Mesodermal cell (in vitro differentiated cells): Measurements from ENCODE around the gene BRAF.
"Not testable (repeated sequence)": the region's sequence is repeated elsewhere in the genome, so short reads cannot be mapped to it uniquely, and the experiment has no call there.

ENCODE experiments used
- H3K27ac ChIP-seq: 2 replicates; pipeline ENCODE4 v1.7.0; 2013; ENCODE audit warnings: mild to moderate bottlenecking, low read depth, low read length, moderate library complexity; ENCODE audit not compliant: severe bottlenecking
- H3K36me3 ChIP-seq: 2 replicates; pipeline ENCODE4 v1.7.1; 2013; ENCODE audit warnings: mild to moderate bottlenecking, low read length, moderate library complexity; ENCODE audit not compliant: control insufficient read depth, insufficient read depth
- H3K4me1 ChIP-seq: one replicate; pipeline ENCODE4 v1.7.1; 2013; ENCODE audit warnings: mild to moderate bottlenecking, low read length; ENCODE audit not compliant: insufficient read depth, control insufficient read depth, poor library complexity, severe bottlenecking
- H3K4me3 ChIP-seq: 2 replicates; pipeline ENCODE4 v1.7.0; 2013; ENCODE audit warnings: low read length, control low read depth, mild to moderate bottlenecking; ENCODE audit not compliant: insufficient read depth, poor library complexity, severe bottlenecking; ENCODE audit errors: extremely low read depth
- H3K9me3 ChIP-seq: 2 replicates; pipeline ENCODE4 v1.7.1; 2013; ENCODE audit warnings: mild to moderate bottlenecking, low read length, moderate library complexity; ENCODE audit not compliant: control insufficient read depth
- WGBS, 2 experiments: methylation state at CpG; one replicate each; pipeline ENCODE4 v1.1.5; 2013; ENCODE audit warnings: missing lambda C conversion rate in 2 of 2; ENCODE audit not compliant: insufficient coverage in 2 of 2; 5-methylcytosine and 5-hydroxymethylcytosine counted together

BRAF gene

DNA sequence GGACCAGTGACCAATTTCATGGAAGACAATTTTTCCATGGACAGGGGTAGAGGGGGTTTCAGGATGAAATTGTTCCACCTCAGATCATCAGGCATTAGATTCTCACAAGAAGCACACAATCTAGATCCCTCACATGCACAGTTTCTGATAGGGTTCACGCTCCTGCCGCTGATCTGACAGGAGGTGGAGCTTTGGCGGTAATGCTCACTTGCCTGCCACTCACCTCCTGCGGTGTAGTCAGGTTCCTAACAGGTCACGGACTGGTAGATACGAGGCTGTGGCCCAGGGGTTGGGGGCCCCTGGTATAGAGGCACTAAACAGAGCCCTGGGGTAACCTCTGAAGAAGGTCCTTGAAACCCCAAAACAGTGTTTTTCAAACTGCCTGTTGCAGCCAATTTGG, 6.5 kb downstream of the BRAF start:
- WGBS, 2 experiments: 97 to 100% methylated on average over 6 of the region's 6 CpGs
- Histone ChIP-seq H3K36me3 (peaks cover 8% of the 10 kb centered on the region), H3K4me3 (no peak overlapping the region), H3K27ac (no peak overlapping the region), H3K4me1 (peaks cover under 1% of the 10 kb centered on the region), H3K9me3 (peaks cover 6% of the 10 kb centered on the region)

GRCh38 chr7:140917258-140917657, 7.5 kb downstream of the BRAF start:
- peaks cover 8% of the 10 kb centered on the region for H3K36me3 ChIP-seq

DNA sequence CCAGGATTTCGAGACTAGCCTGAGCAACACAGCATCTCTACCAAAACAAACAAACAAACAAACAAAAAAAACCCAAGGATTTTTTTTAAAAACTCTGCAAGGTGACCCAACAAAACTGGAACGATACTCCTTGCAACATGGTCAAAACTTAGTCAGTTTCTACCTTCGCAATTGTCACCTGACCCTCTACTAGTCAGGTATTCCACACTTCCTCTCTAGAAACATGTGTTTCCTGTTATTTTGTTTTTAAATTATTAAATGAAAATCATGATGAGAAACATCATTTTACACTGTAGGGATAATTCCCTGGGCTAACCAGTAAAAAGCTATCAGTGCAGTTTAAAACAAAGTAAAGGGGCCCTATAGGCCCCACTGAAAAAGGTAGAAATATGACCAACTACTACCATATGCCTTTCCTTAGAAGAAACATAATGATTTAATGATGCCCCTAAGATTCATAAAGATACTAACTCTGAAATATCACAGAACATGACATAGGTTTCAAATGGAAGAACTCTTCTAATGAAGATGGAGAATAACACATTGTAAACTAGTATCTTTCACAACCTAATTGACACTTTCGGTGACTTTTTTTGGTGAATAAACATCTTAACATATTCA, 8.7 kb downstream of the BRAF start:
- Histone ChIP-seq H3K36me3 (peaks cover 8% of the 10 kb centered on the region), H3K9me3 (peaks cover 6% of the 10 kb centered on the region), H3K4me1 (peaks cover 4% of the 10 kb centered on the region), H3K4me3 (no peak overlapping the region), H3K27ac (no peak overlapping the region)
- WGBS, 2 experiments: 100% methylated on average over 1 to 2 of the region's 4 CpGs

More at GRCh38 chr7:140917258-140917657, 7.5 kb downstream of the BRAF start:
- peaks cover 6% of the 10 kb centered on the region for H3K9me3 ChIP-seq
- H3K4me3 ChIP-seq: no peak overlapping the region
- 60 to 80% methylated on average over 1 of the region's 1 CpG for WGBS, 2 experiments
- H3K27ac ChIP-seq: no peak overlapping the region
- peaks cover 4% of the 10 kb centered on the region for H3K4me1 ChIP-seq

GRCh38 chr7:140914083-140914482, 10.6 kb downstream of the BRAF start:
- Histone ChIP-seq H3K27ac (no peak overlapping the region), H3K4me1 (peaks cover 4% of the 10 kb centered on the region), H3K4me3 (no peak overlapping the region), H3K36me3 (peaks cover 6% of the 10 kb centered on the region), H3K9me3 (peaks cover 6% of the 10 kb centered on the region)

DNA sequence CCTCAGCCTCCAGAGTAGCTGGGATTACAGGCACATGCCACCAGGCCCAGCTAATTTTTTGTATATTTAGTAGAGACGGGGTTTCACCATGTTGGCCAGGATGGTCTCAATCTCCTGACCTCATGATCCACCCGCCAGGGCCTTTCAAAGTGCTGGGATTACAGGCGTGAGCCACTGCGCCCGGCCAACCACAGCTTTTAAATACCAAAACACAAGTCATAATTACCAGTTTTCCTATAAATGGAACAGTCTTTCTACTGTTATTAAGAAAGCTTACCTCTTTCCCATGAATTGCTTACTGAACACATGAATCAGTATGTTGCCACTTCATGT, 11.2 kb downstream of the BRAF start:
- H3K27ac ChIP-seq, H3K4me1 ChIP-seq, H3K4me3 ChIP-seq, H3K9me3 ChIP-seq, H3K36me3 ChIP-seq: not testable (repeated sequence)
- WGBS, 2 experiments: 82 to 95% methylated on average over 2 to 4 of the region's 5 CpGs

DNA sequence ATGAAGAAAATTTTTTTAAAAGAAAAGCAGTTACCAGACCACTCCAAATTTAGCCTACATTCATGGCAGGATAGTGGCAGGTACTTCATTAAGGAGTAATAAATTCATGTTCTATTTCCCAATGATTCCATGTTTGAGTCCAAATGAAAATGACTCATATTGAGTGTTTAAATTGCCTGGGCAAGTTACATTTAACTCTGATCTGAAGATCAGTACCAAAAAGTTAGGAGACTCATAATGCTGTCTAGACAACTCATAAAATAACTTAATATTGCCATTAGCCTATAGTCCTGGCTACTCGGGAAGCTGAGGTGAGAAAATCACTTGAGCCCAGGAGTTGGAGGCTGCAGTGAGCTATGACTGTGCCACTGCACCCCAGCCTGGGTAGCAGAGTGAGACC, 13.0 kb downstream of the BRAF start:
- Histone ChIP-seq H3K4me1 (peaks cover 4% of the 10 kb centered on the region), H3K4me3 (no peak overlapping the region), H3K27ac (no peak overlapping the region), H3K36me3 (no peaks in the 10 kb centered on the region), H3K9me3 (no peaks in the 10 kb centered on the region)
- 83% methylated on average over 1 of the region's 1 CpG; no CpG with 5 or more reads in 1 of the 2 experiments for WGBS, 2 experiments

- no peaks in the 10 kb centered on the region for H3K9me3 ChIP-seq
Measured at GRCh38 chr7:140909476-140910161, 15.1 kb downstream of the BRAF start.

GRCh38 chr7:140908361-140908760, 16.4 kb downstream of the BRAF start:
- WGBS, 2 experiments: 88 to 100% methylated on average over 1 of the region's 2 CpGs
- H3K36me3 ChIP-seq: peaks cover 8% of the 10 kb centered on the region
- H3K9me3 ChIP-seq: peaks cover 11% of the 10 kb centered on the region
- no peak overlapping the region for H3K27ac ChIP-seq
- H3K4me3 ChIP-seq: no peak overlapping the region
- H3K4me1 ChIP-seq: peaks cover 4% of the 10 kb centered on the region

More at GRCh38 chr7:140909476-140910161, 15.1 kb downstream of the BRAF start:
- peaks cover 4% of the 10 kb centered on the region for H3K4me1 ChIP-seq
- no peak overlapping the region for H3K4me3 ChIP-seq
- H3K36me3 ChIP-seq: no peaks in the 10 kb centered on the region
- 91 to 100% methylated on average over 2 to 3 of the region's 5 CpGs for WGBS, 2 experiments
- no peak overlapping the region for H3K27ac ChIP-seq

GRCh38 chr7:140903741-140904480, 20.8 kb downstream of the BRAF start:
- WGBS, 2 experiments: 83 to 100% methylated on average over 2 of the region's 4 CpGs

DNA sequence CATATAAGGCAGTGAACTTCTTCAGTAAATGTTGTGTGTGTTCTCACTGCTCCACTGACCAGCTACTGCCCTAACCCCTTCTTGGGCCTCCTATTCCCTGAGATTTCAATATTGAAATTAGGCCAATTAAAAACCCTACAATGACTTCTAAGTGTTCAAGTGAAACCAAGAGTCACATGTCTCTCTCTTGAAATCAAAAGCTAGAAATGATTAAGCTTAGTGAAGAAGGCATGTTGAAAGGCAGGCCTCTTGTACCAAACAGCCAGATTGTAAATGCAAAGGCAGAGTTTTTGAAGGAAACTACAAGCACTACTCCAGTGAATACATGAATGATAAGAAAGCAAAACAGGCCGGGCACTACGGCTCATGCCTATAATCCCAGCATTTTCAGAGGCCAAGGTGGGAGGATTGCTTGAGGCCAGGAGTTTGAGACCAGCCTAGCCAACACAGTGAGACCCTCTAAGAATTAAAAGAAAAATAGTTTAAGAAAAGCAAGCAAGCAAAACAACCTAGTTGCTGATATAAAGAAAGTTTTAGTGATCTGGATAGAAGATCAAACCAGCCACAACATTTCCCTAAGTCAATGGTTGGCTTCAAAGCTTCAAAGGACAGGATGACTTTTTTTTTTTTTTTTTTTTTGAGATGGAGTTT, 22.3 kb downstream of the BRAF start:
- H3K36me3 ChIP-seq: peaks cover 8% of the 10 kb centered on the region
- no peak overlapping the region for H3K4me3 ChIP-seq
- H3K27ac ChIP-seq: no peak overlapping the region
- H3K9me3 ChIP-seq: peaks cover 15% of the 10 kb centered on the region
- WGBS, 2 experiments: 100% methylated on average over 2 of the region's 2 CpGs; no CpG with 5 or more reads in 1 of the 2 experiments
- no peaks in the 10 kb centered on the region for H3K4me1 ChIP-seq

More at GRCh38 chr7:140903741-140904480, 20.8 kb downstream of the BRAF start:
- Histone ChIP-seq H3K27ac (no peak overlapping the region), H3K4me1 (no peaks in the 10 kb centered on the region), H3K9me3 (peaks cover 15% of the 10 kb centered on the region), H3K36me3 (peaks cover 8% of the 10 kb centered on the region), H3K4me3 (no peak overlapping the region)
